IMR-90 (cell line): ENCODE measurements around the gene CYP2C9. TPM values are rescaled to one million over a fixed set of nuclear protein-coding genes. Genes with fewer than 3 reads are reported as not detected.

Experiments
- ATAC-seq: fragments of 200-7000 bp; cut with Tn5 transposase; 2 replicates; pipeline ENCODE4 v1.9.1; 2020; ENCODE audit warnings: low read depth, mild to moderate bottlenecking, moderate library complexity
- BruUV-seq: library from RNA; stranded (reverse); fragments of 400-500 nt; replicated peaks from 2 replicates; lab custom pipeline; 2021; lab: Mats Ljungman, UMichigan
- CTCF ChIA-PET: fragments of 300-600 bp; formaldehyde crosslinking; extraction: SDS; loops from one replicate; lab custom pipeline; 2021; ENCODE audit warnings: antibody characterized with exemption; lab: Yijun Ruan, JAX
- POLR2A ChIA-PET: fragments of 300-600 bp; sonication (Branson Sonifier 250); formaldehyde crosslinking; loops from one replicate; lab custom pipeline; 2022; ENCODE audit warnings: antibody characterized with exemption; ENCODE audit not compliant: unreplicated experiment; lab: Charles Lee
- DNase-seq: peaks from one replicate; pipeline ENCODE4 v3.0.0; 2013
- H2AFZ ChIP-seq: replicated peaks from 2 replicates; pipeline ENCODE3; 2013; ENCODE audit warnings: low read length, mild to moderate bottlenecking; ENCODE audit not compliant: poor library complexity
- H2AK5ac ChIP-seq: 2 replicates; pipeline ENCODE4 v1.6.1; 2013; ENCODE audit warnings: low read depth, low read length, inconsistent platforms
- H2AK9ac ChIP-seq: replicated peaks from 2 replicates; pipeline ENCODE3; 2013; ENCODE audit warnings: mild to moderate bottlenecking, low read depth, low read length, moderate library complexity; ENCODE audit not compliant: poor library complexity
- H2BK120ac ChIP-seq: 2 replicates; pipeline ENCODE4 v1.6.1; 2013; ENCODE audit warnings: low read depth, low read length, inconsistent platforms
- H2BK15ac ChIP-seq: 3 replicates; pipeline ENCODE4 v1.6.1; 2013; ENCODE audit warnings: low read depth, low read length, inconsistent platforms
- H2BK20ac ChIP-seq: 2 replicates; pipeline ENCODE4 v1.6.1; 2013; ENCODE audit warnings: low read depth, mild to moderate bottlenecking, inconsistent platforms, low read length, moderate library complexity
- H2BK5ac ChIP-seq: 2 replicates; pipeline ENCODE4 v1.6.1; 2013; ENCODE audit warnings: mild to moderate bottlenecking, low read depth, low read length, inconsistent platforms; ENCODE audit not compliant: poor library complexity, severe bottlenecking
- H3K14ac ChIP-seq: replicated peaks from 2 replicates; pipeline ENCODE4 v1.6.1; 2013; ENCODE audit warnings: low read depth, low read length, inconsistent platforms
- H3K18ac ChIP-seq: 2 replicates; pipeline ENCODE4 v1.6.1; 2013; ENCODE audit warnings: low read depth, low read length, control low read depth
- H3K23ac ChIP-seq: 2 replicates; pipeline ENCODE4 v1.6.1; 2013; ENCODE audit warnings: low read depth, low read length, inconsistent platforms
- H3K27ac ChIP-seq: 2 replicates; pipeline ENCODE4 v1.5.1; 2013; ENCODE audit warnings: mild to moderate bottlenecking, control low read depth, low read length; ENCODE audit not compliant: insufficient read depth
- H3K27me3 ChIP-seq: 2 replicates; pipeline ENCODE4 v1.6.1; 2013; ENCODE audit warnings: low read length; ENCODE audit not compliant: control insufficient read depth, insufficient read depth
- H3K36me3 ChIP-seq: 2 replicates; pipeline ENCODE4 v1.6.1; 2013; ENCODE audit warnings: low read length, mixed read lengths; ENCODE audit not compliant: control insufficient read depth, insufficient read depth
- H3K4ac ChIP-seq: 2 replicates; pipeline ENCODE4 v1.6.1; 2013; ENCODE audit warnings: low read depth, low read length, inconsistent platforms
- H3K4me1 ChIP-seq: 2 replicates; pipeline ENCODE4 v1.6.1; 2013; ENCODE audit warnings: low read length, mixed read lengths; ENCODE audit not compliant: control insufficient read depth, insufficient read depth
- H3K4me2 ChIP-seq: 2 replicates; pipeline ENCODE4 v1.6.1; 2013; ENCODE audit warnings: low read depth, mild to moderate bottlenecking, control low read depth, low read length, moderate library complexity
- H3K4me3 ChIP-seq: 2 replicates; pipeline ENCODE4 v1.5.1; 2013; ENCODE audit warnings: low read depth, mild to moderate bottlenecking, control low read depth, low read length, moderate library complexity; ENCODE audit not compliant: insufficient read depth
- H3K56ac ChIP-seq: 2 replicates; pipeline ENCODE4 v1.6.1; 2013; ENCODE audit warnings: low read length, inconsistent platforms; ENCODE audit not compliant: insufficient read depth; ENCODE audit errors: extremely low read depth
- H3K79me1 ChIP-seq, 2 experiments: 2 replicates each; pipeline ENCODE4 v1.6.1; 2013; ENCODE audit warnings: low read length in 2 of 2, inconsistent platforms in 1 of 2, low read depth in 1 of 2
- H3K9ac ChIP-seq: 2 replicates; pipeline ENCODE4 v1.6.1; 2013; ENCODE audit warnings: low read depth, low read length, control low read depth
- H3K9me1 ChIP-seq: 2 replicates; pipeline ENCODE4 v1.6.1; 2013; ENCODE audit warnings: low read length, inconsistent platforms; ENCODE audit not compliant: insufficient read depth
- H3K9me3 ChIP-seq: 2 replicates; pipeline ENCODE4 v1.6.1; 2013; ENCODE audit warnings: low read length; ENCODE audit not compliant: control insufficient read depth, insufficient read depth
- H4K20me1 ChIP-seq: 2 replicates; pipeline ENCODE4 v1.6.1; 2013; ENCODE audit warnings: low read length, inconsistent platforms; ENCODE audit not compliant: insufficient read depth
- H4K5ac ChIP-seq: 2 replicates; pipeline ENCODE4 v1.6.1; 2013; ENCODE audit warnings: mild to moderate bottlenecking, low read depth, low read length, control low read depth
- H4K8ac ChIP-seq, 2 experiments: 2 replicates each; pipeline ENCODE4 v1.6.1; 2013; ENCODE audit warnings: low read depth in 2 of 2, low read length in 2 of 2, control low read depth in 1 of 2, inconsistent platforms in 1 of 2
- H4K91ac ChIP-seq: 2 replicates; pipeline ENCODE4 v1.6.1; 2013; ENCODE audit warnings: low read depth, low read length, inconsistent platforms; ENCODE audit not compliant: insufficient read depth
- BHLHE40 ChIP-seq: fragments of 150-350 bp; IDR thresholded peaks from 2 replicates; pipeline ENCODE4 v1.6.1; 2016; ENCODE audit warnings: mild to moderate bottlenecking, low read depth, low read length
- CEBPB ChIP-seq: IDR thresholded peaks from 2 replicates; pipeline ENCODE4 v1.6.1; 2012; ENCODE audit warnings: low read depth, low read length, improper control_type of control experiment
- CHD1 ChIP-seq: IDR thresholded peaks from 2 replicates; pipeline ENCODE4 v1.6.1; 2012; ENCODE audit warnings: low read depth, low read length, improper control_type of control experiment
- CTCF ChIP-seq: conservative IDR thresholded peaks from 2 replicates; pipeline ENCODE4 v1.5.1; 2012; ENCODE audit warnings: mild to moderate bottlenecking, low read depth, low read length, improper control_type of control experiment
- ELK1 ChIP-seq: fragments of 150-350 bp; IDR thresholded peaks from 2 replicates; pipeline ENCODE4 v1.6.1; 2016; ENCODE audit warnings: low read depth, mild to moderate bottlenecking, low read length, moderate library complexity, borderline replicate concordance
- FOS ChIP-seq: fragments of 150-350 bp; IDR thresholded peaks from 2 replicates; pipeline ENCODE4 v1.6.1; 2016; ENCODE audit warnings: low read depth, low read length
- MAFK ChIP-seq: IDR thresholded peaks from 2 replicates; pipeline ENCODE4 v1.6.1; 2012; ENCODE audit warnings: low read depth, low read length, improper control_type of control experiment
- MAZ ChIP-seq: IDR thresholded peaks from 2 replicates; pipeline ENCODE4 v1.6.1; 2012; ENCODE audit warnings: low read depth, mild to moderate bottlenecking, low read length, improper control_type of control experiment, moderate library complexity, borderline replicate concordance
- MXI1 ChIP-seq: IDR thresholded peaks from 2 replicates; pipeline ENCODE4 v1.6.1; 2012; ENCODE audit warnings: low read depth, mild to moderate bottlenecking, low read length, moderate library complexity, borderline replicate concordance
- NFE2L2 ChIP-seq: fragments of 150-350 bp; IDR thresholded peaks from 2 replicates; pipeline ENCODE4 v1.6.1; 2016; ENCODE audit warnings: low read depth, mild to moderate bottlenecking, low read length
- POLR2A ChIP-seq: IDR thresholded peaks from 2 replicates; pipeline ENCODE4 v1.6.1; 2012; ENCODE audit warnings: mild to moderate bottlenecking, low read depth, low read length
- RAD21 ChIP-seq: IDR thresholded peaks from 2 replicates; pipeline ENCODE4 v1.6.1; 2012; ENCODE audit warnings: low read length, improper control_type of control experiment
- RCOR1 ChIP-seq: IDR thresholded peaks from 2 replicates; pipeline ENCODE4 v1.6.1; 2012; ENCODE audit warnings: mild to moderate bottlenecking, low read length, improper control_type of control experiment; ENCODE audit not compliant: insufficient replicate concordance
- RFX5 ChIP-seq: IDR thresholded peaks from 2 replicates; pipeline ENCODE4 v1.8.0; 2012; ENCODE audit warnings: low read depth, mild to moderate bottlenecking, low read length, moderate library complexity
- SMC3 ChIP-seq: fragments of 150-350 bp; IDR thresholded peaks from 2 replicates; pipeline ENCODE4 v1.6.1; 2016; ENCODE audit warnings: low read depth, mild to moderate bottlenecking, antibody characterized with exemption, low read length, moderate library complexity
- USF2 ChIP-seq: fragments of 150-350 bp; IDR thresholded peaks from 2 replicates; pipeline ENCODE4 v1.6.1; 2017; ENCODE audit warnings: mild to moderate bottlenecking, antibody characterized with exemption, low read length, low read depth
- WGBS, 2 experiments: methylation state at CpG; one replicate each; pipeline versions ENCODE4 v1.1.5 to v1.1.7; 2013; ENCODE audit warnings: missing lambda C conversion rate in 2 of 2; ENCODE audit not compliant: insufficient read length in 1 of 2; ENCODE audit errors: extremely low coverage in 2 of 2; 5-methylcytosine and 5-hydroxymethylcytosine counted together
- dilution Hi-C: fragments of 300-500 bp; cut with HindIII; formaldehyde crosslinking; loops from one replicate; pipeline ENCODE4 v1.14.3; 2018; ENCODE audit warnings: low sequenced_read_pairs; ENCODE audit not compliant: unreplicated experiment
- in situ Hi-C: fragments of 300-500 bp; cut with MboI; formaldehyde crosslinking; loops from 3 replicates; pipeline ENCODE4 v1.14.3; 2019; ENCODE audit warnings: low sequenced_read_pairs, inconsistent platforms, mixed read lengths
- intact Hi-C: fragments of 100-400 bp; cut with micrococcal nuclease; formaldehyde crosslinking; loops from 2 replicates; pipeline ENCODE4 v1.10.0; 2022
- polyA plus RNA-seq, 3 experiments: library from polyadenylated mRNA; depleted of rRNA; stranded (reverse); fragments of >200 nt; gene quantifications; 2 replicates each; pipeline ENCODE4 v1.2.3, GENCODE V29; 2012; ENCODE audit warnings: low replicate concordance in 1 of 3
- total RNA-seq: library from RNA; depleted of rRNA; stranded (reverse); fragments of >200 nt; gene quantifications from 2 replicates; pipeline ENCODE4 v1.2.3, GENCODE V29; 2012

CYP2C9 gene
- total and polyA plus RNA-seq, 2 of the 4 experiments (the other 2 are of a cell fraction) = not detected

GRCh38 chr10:95039281-95039680 is 100.8 kb downstream of the CYP2C9 start:
- Histone ChIP-seq H4K8ac (no peak overlapping the region), H3K9me3 (peaks cover 1% of the 10 kb centered on the region; the same call in 1 of the 2 replicates), H2BK15ac (no peak overlapping the region), H2BK20ac (no peak overlapping the region), H3K18ac (no peak overlapping the region), H3K4me1 (no peaks in the 10 kb centered on the region), H3K27ac (no peak overlapping the region), H3K9me1 (no peaks in the 10 kb centered on the region), H3K4me2 (no peak overlapping the region), H2AK5ac (no peak overlapping the region), H2AFZ (no peak overlapping the region), H3K36me3 (no peaks in the 10 kb centered on the region), H3K4ac (no peak overlapping the region), H3K4me3 (no peak overlapping the region), H3K79me1 (no peaks in the 10 kb centered on the region), H2AK9ac (no peak overlapping the region), H2BK120ac (no peak overlapping the region), H3K14ac (no peak overlapping the region), H4K20me1 (no peaks in the 10 kb centered on the region), H3K56ac (no peak overlapping the region), H3K27me3 (no peaks in the 10 kb centered on the region), H2BK5ac (no peak overlapping the region), H4K91ac (no peak overlapping the region), H3K9ac (no peak overlapping the region), H4K5ac (no peak overlapping the region), H3K23ac (no peak overlapping the region)
- no peak for TF ChIP-seq USF2
- TF ChIP-seq RAD21 = no peak
- no peak for TF ChIP-seq CTCF
- no peak for TF ChIP-seq ELK1
- TF ChIP-seq RCOR1 = no peak
- no peak for TF ChIP-seq MAFK
- TF ChIP-seq CHD1 = no peak
- no peak for TF ChIP-seq CEBPB
- TF ChIP-seq POLR2A = no peak
- no peak for TF ChIP-seq MXI1
- no peak for TF ChIP-seq MAZ
- TF ChIP-seq RFX5 = no peak
- TF ChIP-seq BHLHE40 = no peak
- TF ChIP-seq NFE2L2 = no peak
- no peak for TF ChIP-seq FOS
- no peak for TF ChIP-seq SMC3
- intact Hi-C loops (no loop called here), in situ Hi-C loops (no loop called here), dilution Hi-C loops (no loop called here)
- ChIA-PET POLR2A (no interaction called here), CTCF (no interaction called here)
- ATAC-seq = no peak
- WGBS, 2 experiments = no CpG with 5 or more reads among the region's 2 CpGs
- DNase-seq = no peak
- no TSS peak for BruUV-seq
